Measurements from ENCODE around the gene MTA1. TPM values are rescaled to one million over a fixed set of nuclear protein-coding genes. Genes with fewer than 3 reads are reported as not detected.

The MTA1 gene
- polyA plus RNA-seq, 2 donors, result 37.4 to 70.4 TPM

- no peaks in the 10 kb centered on the region for H3K36me3 ChIP-seq (ENCODE audit: control insufficient read depth in 2 of 2, insufficient read depth in 2 of 2, low read length in 1 of 2)
- no peaks in the 10 kb centered on the region for H3K9me3 ChIP-seq (ENCODE audit: control insufficient read depth in 2 of 2, insufficient read depth in 1 of 2, low read depth in 1 of 2, low read length in 1 of 2)
- peak overlapping the region in 1 of 2 donors; percentile 93 for H3K27ac ChIP-seq (ENCODE audit: low read depth in 2 of 2, low read length in 1 of 2)
- no peak overlapping the region for H3K4me3 ChIP-seq (ENCODE audit: low read depth in 1 of 2, low read length in 2 of 2)
- H3K27me3 ChIP-seq (ENCODE audit: control insufficient read depth in 1 of 2, insufficient read depth in 2 of 2, low read length in 2 of 2), result no peaks in the 10 kb centered on the region
- H3K4me1 ChIP-seq (ENCODE audit: control insufficient read depth in 2 of 2, insufficient read depth in 2 of 2, low read length in 1 of 2), result peaks cover 15 to 52% of the 10 kb centered on the region in 2 donors
- 51 to 55% methylated on average over 23 to 54 of the region's 56 CpGs for WGBS, 2 donors
Measured at GRCh38 chr14:105477660-105478397, 58.2 kb downstream of the MTA1 start.

DNA sequence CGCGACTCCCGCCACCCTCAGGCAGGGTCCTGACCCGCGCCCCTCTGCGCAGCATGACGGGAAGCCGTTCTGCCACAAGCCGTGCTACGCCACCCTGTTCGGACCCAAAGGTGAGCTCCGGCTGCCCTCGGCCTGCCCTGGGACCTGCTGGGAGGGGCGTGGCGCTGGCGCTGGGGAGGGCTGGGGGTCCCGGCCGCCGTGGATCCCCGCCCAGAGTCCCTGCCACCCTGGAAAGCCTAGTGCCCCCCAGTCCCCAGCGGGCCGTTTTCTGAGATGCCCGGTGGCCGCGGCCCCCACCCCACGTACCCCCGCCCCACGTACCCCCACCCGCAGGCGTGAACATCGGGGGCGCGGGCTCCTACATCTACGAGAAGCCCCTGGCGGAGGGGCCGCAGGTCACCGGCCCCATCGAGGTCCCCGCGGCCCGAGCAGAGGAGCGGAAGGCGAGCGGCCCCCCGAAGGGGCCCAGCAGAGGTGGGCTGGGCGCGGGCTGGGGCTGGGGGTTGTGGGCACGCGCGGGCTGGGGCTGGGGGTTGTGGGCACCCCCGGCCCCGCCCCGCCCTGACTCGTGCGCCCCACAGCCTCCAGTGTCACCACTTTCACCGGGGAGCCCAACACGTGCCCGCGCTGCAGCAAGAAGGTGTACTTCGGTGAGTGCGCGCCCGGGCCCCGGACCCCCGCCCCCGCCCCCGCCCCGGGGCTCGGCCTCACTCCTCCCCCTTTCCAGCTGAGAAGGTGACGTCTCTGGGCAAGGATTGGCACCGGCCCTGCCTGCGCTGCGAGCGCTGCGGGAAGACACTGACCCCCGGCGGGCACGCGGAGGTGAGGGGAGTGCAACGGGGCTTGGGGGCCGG, 59.0 kb downstream of the MTA1 start:
- WGBS, 2 donors, result 55 to 69% methylated on average over 64 to 81 of the region's 81 CpGs
- H3K27me3 ChIP-seq (ENCODE audit: control insufficient read depth in 1 of 2, insufficient read depth in 2 of 2, low read length in 2 of 2), result no peaks in the 10 kb centered on the region
- no peaks in the 10 kb centered on the region for H3K9me3 ChIP-seq (ENCODE audit: control insufficient read depth in 2 of 2, insufficient read depth in 1 of 2, low read depth in 1 of 2, low read length in 1 of 2)
- no peak overlapping the region for H3K4me3 ChIP-seq (ENCODE audit: low read depth in 1 of 2, low read length in 2 of 2)
- H3K27ac ChIP-seq (ENCODE audit: low read depth in 2 of 2, low read length in 1 of 2), result no peak overlapping the region
- no peaks in the 10 kb centered on the region for H3K36me3 ChIP-seq (ENCODE audit: control insufficient read depth in 2 of 2, insufficient read depth in 2 of 2, low read length in 1 of 2)
- peaks cover 10 to 52% of the 10 kb centered on the region in 2 donors for H3K4me1 ChIP-seq (ENCODE audit: control insufficient read depth in 2 of 2, insufficient read depth in 2 of 2, low read length in 1 of 2)

DNA sequence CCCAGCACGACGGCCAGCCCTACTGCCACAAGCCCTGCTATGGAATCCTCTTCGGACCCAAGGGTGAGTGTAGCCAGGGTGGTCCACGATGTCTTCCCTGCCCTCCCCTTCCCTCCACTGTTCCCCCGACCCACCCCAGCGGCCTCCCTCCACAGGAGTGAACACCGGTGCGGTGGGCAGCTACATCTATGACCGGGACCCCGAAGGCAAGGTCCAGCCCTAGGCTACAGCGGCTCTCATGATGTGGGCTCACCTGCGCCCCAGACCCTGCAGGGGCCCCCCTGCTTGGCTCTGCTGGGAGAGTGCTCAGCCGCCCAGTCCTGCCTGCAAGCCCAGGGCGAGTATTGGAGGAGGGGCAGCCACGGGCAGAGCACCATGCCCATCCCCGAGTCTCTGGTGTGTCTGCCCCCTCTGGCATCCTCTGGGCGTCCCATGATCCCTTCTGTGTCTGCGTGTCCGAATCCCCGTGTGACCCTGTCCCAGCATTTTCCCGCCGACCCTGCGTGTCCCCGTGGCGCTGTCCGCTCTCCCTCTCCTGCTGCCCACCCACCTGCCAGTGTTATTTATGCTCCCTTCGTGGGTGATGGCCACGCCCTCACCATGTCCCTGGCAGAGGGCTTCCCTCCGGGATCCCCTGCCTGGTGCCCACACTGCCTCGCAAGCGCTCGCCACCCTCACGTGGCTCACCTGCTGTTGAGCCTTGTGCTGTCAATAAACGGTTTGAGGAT, 60.0 kb downstream of the MTA1 start:
- Histone ChIP-seq H3K27me3 (ENCODE audit: control insufficient read depth in 1 of 2, insufficient read depth in 2 of 2, low read length in 2 of 2) (no peaks in the 10 kb centered on the region), H3K9me3 (ENCODE audit: control insufficient read depth in 2 of 2, insufficient read depth in 1 of 2, low read depth in 1 of 2, low read length in 1 of 2) (no peaks in the 10 kb centered on the region), H3K27ac (ENCODE audit: low read depth in 2 of 2, low read length in 1 of 2) (no peak overlapping the region), H3K36me3 (ENCODE audit: control insufficient read depth in 2 of 2, insufficient read depth in 2 of 2, low read length in 1 of 2) (no peaks in the 10 kb centered on the region), H3K4me1 (ENCODE audit: control insufficient read depth in 2 of 2, insufficient read depth in 2 of 2, low read length in 1 of 2) (peaks cover 16 to 53% of the 10 kb centered on the region in 2 donors), H3K4me3 (ENCODE audit: low read depth in 1 of 2, low read length in 2 of 2) (no peak overlapping the region)
- WGBS, 2 donors, result 62 to 65% methylated on average over 34 of the region's 34 CpGs

DNA sequence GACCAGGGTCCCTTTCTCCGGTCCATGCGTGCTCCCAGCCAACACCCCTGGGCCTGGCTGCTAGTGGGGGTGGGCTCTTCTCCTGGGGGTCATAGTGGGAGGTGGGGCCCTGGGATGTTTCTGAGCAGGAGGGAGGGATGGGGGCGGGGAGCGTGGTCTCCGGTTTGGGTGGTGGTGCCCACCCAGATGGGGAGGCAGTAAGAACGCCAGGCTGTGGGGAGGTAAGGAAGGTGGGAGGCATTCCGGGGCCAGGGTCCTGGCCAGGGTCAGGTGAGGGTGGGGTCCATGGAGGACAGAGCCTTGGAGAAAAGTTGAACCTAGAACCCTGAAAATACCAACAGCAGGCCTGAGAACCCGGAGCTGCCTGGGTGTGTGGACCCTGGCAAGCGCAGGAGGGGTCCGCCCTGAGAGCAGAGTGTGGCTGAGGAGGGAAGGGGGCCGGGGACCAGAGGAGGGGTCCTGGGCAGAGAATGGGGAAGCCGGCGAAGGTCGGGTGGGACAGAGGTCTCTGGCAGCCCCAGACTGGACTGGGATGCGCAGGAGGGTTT, 60.6 kb downstream of the MTA1 start:
- H3K36me3 ChIP-seq (ENCODE audit: control insufficient read depth in 2 of 2, insufficient read depth in 2 of 2, low read length in 1 of 2), result no peaks in the 10 kb centered on the region
- no peak overlapping the region for H3K4me3 ChIP-seq (ENCODE audit: low read depth in 1 of 2, low read length in 2 of 2)
- H3K27ac ChIP-seq (ENCODE audit: low read depth in 2 of 2, low read length in 1 of 2), result peak overlapping the region; percentile 94 to 97
- no peaks in the 10 kb centered on the region for H3K9me3 ChIP-seq (ENCODE audit: control insufficient read depth in 2 of 2, insufficient read depth in 1 of 2, low read depth in 1 of 2, low read length in 1 of 2)
- H3K4me1 ChIP-seq (ENCODE audit: control insufficient read depth in 2 of 2, insufficient read depth in 2 of 2, low read length in 1 of 2), result peaks cover 16 to 53% of the 10 kb centered on the region in 2 donors
- WGBS, 2 donors, result 60 to 62% methylated on average over 15 of the region's 15 CpGs
- H3K27me3 ChIP-seq (ENCODE audit: control insufficient read depth in 1 of 2, insufficient read depth in 2 of 2, low read length in 2 of 2), result no peaks in the 10 kb centered on the region

- Histone ChIP-seq H3K27me3 (ENCODE audit: control insufficient read depth in 1 of 2, insufficient read depth in 2 of 2, low read length in 2 of 2) (no peaks in the 10 kb centered on the region), H3K27ac (ENCODE audit: low read depth in 2 of 2, low read length in 1 of 2) (peak overlapping the region; percentile 94 to 97), H3K4me1 (ENCODE audit: control insufficient read depth in 2 of 2, insufficient read depth in 2 of 2, low read length in 1 of 2) (peaks cover 19 to 55% of the 10 kb centered on the region in 2 donors), H3K9me3 (ENCODE audit: control insufficient read depth in 2 of 2, insufficient read depth in 1 of 2, low read depth in 1 of 2, low read length in 1 of 2) (no peaks in the 10 kb centered on the region), H3K36me3 (ENCODE audit: control insufficient read depth in 2 of 2, insufficient read depth in 2 of 2, low read length in 1 of 2) (no peaks in the 10 kb centered on the region), H3K4me3 (ENCODE audit: low read depth in 1 of 2, low read length in 2 of 2) (peak overlapping the region; percentile 17 to 20)
- WGBS, 2 donors, result 1% methylated on average over 35 of the region's 35 CpGs
Measured at GRCh38 chr14:105480807-105481801, 61.5 kb downstream of the MTA1 start.

- Histone ChIP-seq H3K4me1 (ENCODE audit: control insufficient read depth in 2 of 2, insufficient read depth in 2 of 2, low read length in 1 of 2) (peaks cover 11 to 49% of the 10 kb centered on the region in 2 donors), H3K4me3 (ENCODE audit: low read depth in 1 of 2, low read length in 2 of 2) (peak overlapping the region in 1 of 2 donors; percentile 17)
Measured at GRCh38 chr14:105481886-105482457, 62.3 kb downstream of the MTA1 start.

DNA sequence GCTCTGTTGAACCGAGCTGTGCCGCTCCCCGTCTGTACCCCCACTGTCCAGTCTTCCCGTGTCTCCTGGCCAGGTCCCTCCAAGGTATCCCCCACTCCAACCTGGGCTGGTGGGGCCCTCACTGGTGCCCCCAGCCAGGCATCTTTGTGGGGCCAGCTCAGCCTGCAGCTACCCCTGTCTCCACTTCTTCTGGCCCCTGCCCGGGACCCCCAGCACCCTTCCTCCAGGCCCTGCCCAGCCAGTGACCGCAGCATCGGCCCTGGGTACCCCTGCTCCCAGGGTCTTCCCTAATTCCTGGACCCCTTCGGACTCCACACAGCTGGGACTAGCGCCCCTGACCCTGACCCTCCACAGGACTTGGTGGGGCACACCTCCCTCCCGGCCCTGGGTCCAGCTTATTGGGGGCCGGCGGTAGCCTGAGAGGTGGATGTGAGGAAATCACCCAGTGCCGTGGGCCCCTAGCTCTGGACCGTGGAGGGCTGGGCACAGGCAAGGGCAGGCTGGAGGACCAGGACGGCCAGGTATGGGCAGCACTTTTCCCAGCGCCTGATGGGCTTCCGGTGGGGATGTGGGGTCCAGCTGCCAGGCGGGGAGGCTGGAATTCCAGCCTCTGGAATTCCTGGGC, 63.0 kb downstream of the MTA1 start:
- Histone ChIP-seq H3K27ac (ENCODE audit: low read depth in 2 of 2, low read length in 1 of 2) (peak overlapping the region; percentile 94 to 97), H3K36me3 (ENCODE audit: control insufficient read depth in 2 of 2, insufficient read depth in 2 of 2, low read length in 1 of 2) (no peaks in the 10 kb centered on the region), H3K4me1 (ENCODE audit: control insufficient read depth in 2 of 2, insufficient read depth in 2 of 2, low read length in 1 of 2) (peaks cover 11 to 45% of the 10 kb centered on the region in 2 donors), H3K27me3 (ENCODE audit: control insufficient read depth in 1 of 2, insufficient read depth in 2 of 2, low read length in 2 of 2) (no peaks in the 10 kb centered on the region), H3K9me3 (ENCODE audit: control insufficient read depth in 2 of 2, insufficient read depth in 1 of 2, low read depth in 1 of 2, low read length in 1 of 2) (no peaks in the 10 kb centered on the region), H3K4me3 (ENCODE audit: low read depth in 1 of 2, low read length in 2 of 2) (no peak overlapping the region)
- WGBS, 2 donors, result 53 to 61% methylated on average over 18 of the region's 18 CpGs

More at GRCh38 chr14:105481886-105482457, 62.3 kb downstream of the MTA1 start:
- H3K27ac ChIP-seq (ENCODE audit: low read depth in 2 of 2, low read length in 1 of 2), result peak overlapping the region; percentile 94 to 97
- 1 to 2% methylated on average over 18 of the region's 18 CpGs for WGBS, 2 donors
- H3K36me3 ChIP-seq (ENCODE audit: control insufficient read depth in 2 of 2, insufficient read depth in 2 of 2, low read length in 1 of 2), result no peaks in the 10 kb centered on the region
- H3K9me3 ChIP-seq (ENCODE audit: control insufficient read depth in 2 of 2, insufficient read depth in 1 of 2, low read depth in 1 of 2, low read length in 1 of 2), result no peaks in the 10 kb centered on the region
- H3K27me3 ChIP-seq (ENCODE audit: control insufficient read depth in 1 of 2, insufficient read depth in 2 of 2, low read length in 2 of 2), result no peaks in the 10 kb centered on the region

All from esophagus (tissue), 2 donors.